Thyroid gland (tissue), 4 donors: Measurements from ENCODE around the gene DOCK2. TPM values are rescaled to one million over a fixed set of nuclear protein-coding genes. Genes with fewer than 3 reads are reported as not detected.

Experiments used
- DNase-seq, 2 donors: peaks; one replicate each; pipeline ENCODE4 v3.0.0-alpha.2; 2019
- H3K27ac ChIP-seq, 3 donors: fragments of 200-600 bp; sonication (generic); 1 replicate in 2 of 3; 2 replicates in 1 of 3; pipeline ENCODE4 v1.5.1; 2016 to 2019; ENCODE audit warnings: mild to moderate bottlenecking in 1 of 3, moderate library complexity in 1 of 3
- H3K27me3 ChIP-seq: fragments of 200-600 bp; sonication (generic); one replicate; pipeline ENCODE4 v1.5.1; 2019
- H3K36me3 ChIP-seq, 2 donors: fragments of 200-600 bp; sonication (generic); one replicate each; pipeline ENCODE4 v1.5.1; 2016 to 2019
- H3K4me1 ChIP-seq, 2 donors: fragments of 200-600 bp; sonication (generic); one replicate each; pipeline ENCODE4 v1.5.1; 2017 to 2019
- H3K4me3 ChIP-seq, 3 donors: fragments of 200-600 bp; sonication (generic); replicated peaks in 1 of 3; 1 replicate in 2 of 3; 2 replicates in 1 of 3; pipeline ENCODE4 v1.5.1; 2016; ENCODE audit warnings: mild to moderate bottlenecking in 1 of 3
- H3K9me3 ChIP-seq: fragments of 200-600 bp; sonication (generic); one replicate; pipeline ENCODE4 v1.5.1; 2017
- CTCF ChIP-seq, 6 experiments: fragments of 200-600 bp in 3 of 6; fragments of 450-650 bp in 3 of 6; sonication (generic) in 3 of 6; IDR thresholded peaks; one replicate each; pipeline ENCODE4 v1.5.1; 2016 to 2019; ENCODE audit warnings: antibody characterized with exemption in 6 of 6, mild to moderate bottlenecking in 2 of 6, inconsistent platforms in 1 of 6, moderate library complexity in 1 of 6
- POLR2A ChIP-seq, 2 donors: fragments of 450-650 bp; IDR thresholded peaks; one replicate each; pipeline ENCODE4 v1.6.1; 2017; ENCODE audit warnings: antibody characterized with exemption in 2 of 2, mild to moderate bottlenecking in 2 of 2, moderate library complexity in 1 of 2
- WGBS, 2 donors: methylation state at CpG; one replicate each; pipeline ENCODE4 v1.1.5; 2017; 5-methylcytosine and 5-hydroxymethylcytosine counted together
- intact Hi-C: fragments of 100-400 bp; cut with DNase I; formaldehyde crosslinking; loops from one replicate; pipeline ENCODE4 v1.15.1; 2023
- total RNA-seq, 4 donors: library from RNA; depleted of rRNA; stranded (reverse); fragments of >200 nt; gene quantifications; one replicate each; pipeline ENCODE4 v1.2.3, GENCODE V29; 2016

The DOCK2 gene
- total RNA-seq, 4 donors from 2014 or later = 4.3 to 14.1 (median 8.6) TPM

GRCh38 chr5:169921949-169922348, 284.9 kb downstream of the DOCK2 start:
- no peaks in the 10 kb centered on the region for H3K27me3 ChIP-seq
- no peaks in the 10 kb centered on the region for H3K4me1 ChIP-seq
- TF ChIP-seq POLR2A (IDR thresholded peaks at IDR 0.05) = no peak
- no peak for TF ChIP-seq CTCF (IDR thresholded peaks at IDR 0.05)

GRCh38 chr5:169922474-169922873, 285.4 kb downstream of the DOCK2 start:
- H3K27ac ChIP-seq = no peak overlapping the region
- H3K4me1 ChIP-seq = no peaks in the 10 kb centered on the region
- H3K36me3 ChIP-seq = no peaks in the 10 kb centered on the region
- DNase-seq = no peak
- WGBS, 2 donors = 92 to 97% methylated on average over 1 of the region's 1 CpG
- H3K9me3 ChIP-seq = no peaks in the 10 kb centered on the region
- no peaks in the 10 kb centered on the region for H3K27me3 ChIP-seq
- intact Hi-C loops = no loop called here
- TF ChIP-seq CTCF (IDR thresholded peaks at IDR 0.05) (no peak), POLR2A (IDR thresholded peaks at IDR 0.05) (no peak)
- no peak overlapping the region for H3K4me3 ChIP-seq

More at GRCh38 chr5:169921949-169922348, 284.9 kb downstream of the DOCK2 start:
- H3K9me3 ChIP-seq = no peaks in the 10 kb centered on the region
- 58 to 64% methylated on average over 1 of the region's 1 CpG for WGBS, 2 donors
- no peak for DNase-seq
- no peaks in the 10 kb centered on the region for H3K36me3 ChIP-seq
- no peak overlapping the region for H3K4me3 ChIP-seq
- intact Hi-C loops = no loop called here
- H3K27ac ChIP-seq = no peak overlapping the region

- Histone ChIP-seq H3K27ac (no peak overlapping the region), H3K36me3 (no peaks in the 10 kb centered on the region), H3K9me3 (no peaks in the 10 kb centered on the region), H3K27me3 (no peaks in the 10 kb centered on the region), H3K4me3 (no peak overlapping the region), H3K4me1 (no peaks in the 10 kb centered on the region)
- TF ChIP-seq CTCF (IDR thresholded peaks at IDR 0.05) (no peak), POLR2A (IDR thresholded peaks at IDR 0.05) (no peak)
- intact Hi-C loops = no loop called here
- 79 to 91% methylated on average over 1 of the region's 1 CpG for WGBS, 2 donors
- no peak for DNase-seq
Observed at GRCh38 chr5:169923988-169924387, 286.9 kb downstream of the DOCK2 start.

- H3K27me3 ChIP-seq = no peaks in the 10 kb centered on the region
- H3K4me1 ChIP-seq = no peaks in the 10 kb centered on the region
- no peak overlapping the region for H3K27ac ChIP-seq
- H3K4me3 ChIP-seq = no peak overlapping the region
- no peaks in the 10 kb centered on the region for H3K36me3 ChIP-seq
- TF ChIP-seq CTCF (IDR thresholded peaks at IDR 0.05) = no peak
- no peak for TF ChIP-seq POLR2A (IDR thresholded peaks at IDR 0.05)
- 50 to 78% methylated on average over 1 of the region's 1 CpG for WGBS, 2 donors
- intact Hi-C loops = no loop called here
- H3K9me3 ChIP-seq = no peaks in the 10 kb centered on the region
- DNase-seq = no peak
Observed at GRCh38 chr5:169933127-169933526, 296.1 kb downstream of the DOCK2 start.

GRCh38 chr5:169933616-169934015, 296.5 kb downstream of the DOCK2 start:
- Histone ChIP-seq H3K9me3 (no peaks in the 10 kb centered on the region), H3K4me1 (no peaks in the 10 kb centered on the region), H3K27ac (no peak overlapping the region), H3K36me3 (no peaks in the 10 kb centered on the region), H3K27me3 (no peaks in the 10 kb centered on the region), H3K4me3 (no peak overlapping the region)
- DNase-seq = no peak
- intact Hi-C loops = no loop called here
- 81 to 84% methylated on average over 7 of the region's 7 CpGs for WGBS, 2 donors
- TF ChIP-seq POLR2A (IDR thresholded peaks at IDR 0.05) (no peak), CTCF (IDR thresholded peaks at IDR 0.05) (no peak)
